ENCODE results near the gene ARHGAP22. TPM values are rescaled to one million over a fixed set of nuclear protein-coding genes. Genes with fewer than 3 reads are reported as not detected.

The ARHGAP22 gene
- polyA plus RNA-seq, 3 donors: 1.5 to 7.8 (median 1.9) TPM

DNA sequence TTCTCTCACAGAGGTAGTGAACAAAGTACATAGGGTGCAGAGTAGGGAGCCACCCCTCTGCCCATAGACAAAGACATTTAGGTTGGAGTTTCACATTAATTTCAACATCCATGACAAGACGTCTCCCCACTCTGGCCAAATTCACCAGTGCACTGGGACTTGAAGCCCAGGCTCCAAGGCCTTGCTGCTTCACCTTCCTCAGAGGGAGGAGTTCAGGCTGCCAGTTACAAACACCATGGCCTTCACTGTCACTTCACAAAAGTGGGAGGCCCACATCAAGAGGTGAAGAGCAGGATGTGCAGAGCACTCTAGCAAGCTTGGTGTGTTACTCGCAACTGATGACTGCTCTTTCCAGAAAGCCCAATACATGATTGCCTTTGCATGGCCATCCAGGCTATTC lies 15.8 kb upstream of the ARHGAP22 start:
- Histone ChIP-seq H3K27ac (ENCODE audit: low read depth in 1 of 2, low read length in 2 of 2) (no peak overlapping the region), H2AFZ (ENCODE audit: insufficient read depth, low read depth, low read length, poor library complexity, severe bottlenecking) (no peak overlapping the region), H3K27me3 (ENCODE audit: control insufficient read depth in 2 of 2, insufficient read depth in 2 of 2, low read length in 2 of 2) (no peaks in the 10 kb centered on the region), H3K9me3 (replicated peaks in 1 of 2; ENCODE audit: control insufficient read depth in 1 of 2, insufficient read depth in 1 of 2, low read length in 2 of 2) (no peaks in the 10 kb centered on the region), H3K36me3 (replicated peaks in 1 of 2; ENCODE audit: control insufficient read depth in 1 of 2, insufficient read depth in 2 of 2, low read length in 2 of 2) (no peaks in the 10 kb centered on the region), H3K4me3 (replicated peaks in 1 of 3; ENCODE audit: low read depth in 2 of 3, low read length in 3 of 3) (no peak overlapping the region), H3K79me2 (ENCODE audit: insufficient read depth, low read length) (no peaks in the 10 kb centered on the region), H3K4me1 (ENCODE audit: control insufficient read depth in 1 of 2, insufficient read depth in 2 of 2, low read length in 2 of 2) (peaks cover 26 to 33% of the 10 kb centered on the region in 2 donors), H3K4me2 (replicated peaks; ENCODE audit: extremely low read depth, low read length, poor library complexity, severe bottlenecking) (no peak overlapping the region), H3K9ac (ENCODE audit: insufficient read depth, low read length, poor library complexity, severe bottlenecking) (no peak overlapping the region), H4K20me1 (ENCODE audit: insufficient read depth, low read length) (no peaks in the 10 kb centered on the region)
- no peak for DNase-seq
- H3K4me1 Mint-ChIP-seq: peaks cover 30% of the 10 kb centered on the region
- intact Hi-C loops (cut with micrococcal nuclease): loop anchor here in 1 of 2 donors (5.0 kb wide), 1 partner anchor 43 kb away; no protein-coding TSS in a partner anchor
- no peak overlapping the region for H3K4me3 Mint-ChIP-seq
- peaks cover 4% of the 10 kb centered on the region in 2 donors for H3K36me3 Mint-ChIP-seq
- H3K27ac Mint-ChIP-seq: peak overlapping the region in 1 of 7 donors; percentile 24
- peaks cover 0 to 3% (median 0%) of the 10 kb centered on the region in 7 donors for H3K9me3 Mint-ChIP-seq
- H3K27me3 Mint-ChIP-seq (ENCODE audit: low read depth in 3 of 3): peaks cover 2 to 6% (median 2%) of the 10 kb centered on the region in 3 donors
- WGBS (ENCODE audit: insufficient coverage): 91% methylated on average over 1 of the region's 2 CpGs
- TF ChIP-seq, protein P1, sequence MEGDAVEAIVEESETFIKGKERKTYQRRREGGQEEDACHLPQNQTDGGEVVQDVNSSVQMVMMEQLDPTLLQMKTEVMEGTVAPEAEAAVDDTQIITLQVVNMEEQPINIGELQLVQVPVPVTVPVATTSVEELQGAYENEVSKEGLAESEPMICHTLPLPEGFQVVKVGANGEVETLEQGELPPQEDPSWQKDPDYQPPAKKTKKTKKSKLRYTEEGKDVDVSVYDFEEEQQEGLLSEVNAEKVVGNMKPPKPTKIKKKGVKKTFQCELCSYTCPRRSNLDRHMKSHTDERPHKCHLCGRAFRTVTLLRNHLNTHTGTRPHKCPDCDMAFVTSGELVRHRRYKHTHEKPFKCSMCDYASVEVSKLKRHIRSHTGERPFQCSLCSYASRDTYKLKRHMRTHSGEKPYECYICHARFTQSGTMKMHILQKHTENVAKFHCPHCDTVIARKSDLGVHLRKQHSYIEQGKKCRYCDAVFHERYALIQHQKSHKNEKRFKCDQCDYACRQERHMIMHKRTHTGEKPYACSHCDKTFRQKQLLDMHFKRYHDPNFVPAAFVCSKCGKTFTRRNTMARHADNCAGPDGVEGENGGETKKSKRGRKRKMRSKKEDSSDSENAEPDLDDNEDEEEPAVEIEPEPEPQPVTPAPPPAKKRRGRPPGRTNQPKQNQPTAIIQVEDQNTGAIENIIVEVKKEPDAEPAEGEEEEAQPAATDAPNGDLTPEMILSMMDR (IDR thresholded peaks at IDR 0.05): no peak

- Histone ChIP-seq H3K4me1 (ENCODE audit: control insufficient read depth in 1 of 2, insufficient read depth in 2 of 2, low read length in 2 of 2) (peaks cover 4 to 11% of the 10 kb centered on the region in 2 donors), H3K27ac (ENCODE audit: low read depth in 1 of 2, low read length in 2 of 2) (no peak overlapping the region), H4K20me1 (ENCODE audit: insufficient read depth, low read length) (no peaks in the 10 kb centered on the region), H3K9ac (ENCODE audit: insufficient read depth, low read length, poor library complexity, severe bottlenecking) (no peak overlapping the region), H3K4me3 (replicated peaks in 1 of 3; ENCODE audit: low read depth in 2 of 3, low read length in 3 of 3) (no peak overlapping the region), H3K4me2 (replicated peaks; ENCODE audit: extremely low read depth, low read length, poor library complexity, severe bottlenecking) (no peak overlapping the region), H3K27me3 (ENCODE audit: control insufficient read depth in 2 of 2, insufficient read depth in 2 of 2, low read length in 2 of 2) (no peaks in the 10 kb centered on the region), H3K79me2 (ENCODE audit: insufficient read depth, low read length) (no peaks in the 10 kb centered on the region), H2AFZ (ENCODE audit: insufficient read depth, low read depth, low read length, poor library complexity, severe bottlenecking) (no peak overlapping the region), H3K36me3 (replicated peaks in 1 of 2; ENCODE audit: control insufficient read depth in 1 of 2, insufficient read depth in 2 of 2, low read length in 2 of 2) (no peaks in the 10 kb centered on the region), H3K9me3 (replicated peaks in 1 of 2; ENCODE audit: control insufficient read depth in 1 of 2, insufficient read depth in 1 of 2, low read length in 2 of 2) (no peaks in the 10 kb centered on the region)
- intact Hi-C loops (cut with micrococcal nuclease): no loop called here
- WGBS (ENCODE audit: insufficient coverage): no CpG with 5 or more reads among the region's 1 CpG
- Mint-ChIP-seq H3K27me3 (ENCODE audit: low read depth in 3 of 3) (peaks cover 0 to 8% (median 3%) of the 10 kb centered on the region in 3 donors), H3K36me3 (no peaks in the 10 kb centered on the region), H3K4me3 (no peak overlapping the region), H3K27ac (no peak overlapping the region), H3K9me3 (peaks cover 0 to 6% (median 2%) of the 10 kb centered on the region in 7 donors), H3K4me1 (peaks cover 17% of the 10 kb centered on the region)
- TF ChIP-seq, protein P1 (IDR thresholded peaks at IDR 0.05): no peak
- no peak for DNase-seq
These were observed 11.6 kb upstream of the ARHGAP22 start for GRCh38 chr10:48616436-48616835.

All from CD14-positive monocyte (primary cell).